Activated naive CD4-positive, alpha-beta T cell treated with anti-CD3 and anti-CD28 coated beads for 36 hours (primary cell): Measurements from ENCODE around the gene NCK2. TPM values are rescaled to one million over a fixed set of nuclear protein-coding genes. Genes with fewer than 3 reads are reported as not detected.
"Not testable (repeated sequence)": the region's sequence is repeated elsewhere in the genome, so short reads cannot be mapped to it uniquely, and the experiment has no call there.

Experiments used
- CTCF ChIA-PET: fragments of 350-600 bp; sonication (Branson Sonifier 250); formaldehyde crosslinking; loops from one replicate; lab custom pipeline; 2021; ENCODE audit warnings: antibody characterized with exemption; lab: Charles Lee
- DNase-seq: peaks from one replicate; pipeline ENCODE4 v3.0.0-alpha.2; 2020
- H3K27ac Mint-ChIP-seq: one replicate; pipeline ENCODE4 v1.8.0; 2021; ENCODE audit warnings: mild to moderate bottlenecking, mixed read lengths
- H3K27me3 Mint-ChIP-seq: one replicate; pipeline ENCODE4 v1.8.0; 2021; ENCODE audit warnings: low read depth, mixed read lengths
- H3K36me3 Mint-ChIP-seq: one replicate; pipeline ENCODE4 v1.8.0; 2021; ENCODE audit warnings: low read depth, mixed read lengths
- H3K4me1 Mint-ChIP-seq: one replicate; pipeline ENCODE4 v1.8.0; 2021; ENCODE audit warnings: low read depth, mixed read lengths
- H3K4me3 Mint-ChIP-seq: one replicate; pipeline ENCODE4 v1.8.0; 2021; ENCODE audit warnings: mild to moderate bottlenecking, moderate library complexity, mixed read lengths
- H3K9me3 Mint-ChIP-seq: one replicate; pipeline ENCODE4 v1.8.0; 2021; ENCODE audit warnings: mixed read lengths
- intact Hi-C: fragments of 100-400 bp; cut with micrococcal nuclease; formaldehyde crosslinking; loops from one replicate; pipeline ENCODE4 v1.15.1; 2023
- total RNA-seq, 2 experiments: library from RNA; stranded (reverse); gene quantifications; one replicate each; pipeline ENCODE4 v1.2.3, GENCODE V29; 2021

NCK2 gene
- total RNA-seq, 2 experiments from 2014 or later = 106 to 113 TPM

DNA sequence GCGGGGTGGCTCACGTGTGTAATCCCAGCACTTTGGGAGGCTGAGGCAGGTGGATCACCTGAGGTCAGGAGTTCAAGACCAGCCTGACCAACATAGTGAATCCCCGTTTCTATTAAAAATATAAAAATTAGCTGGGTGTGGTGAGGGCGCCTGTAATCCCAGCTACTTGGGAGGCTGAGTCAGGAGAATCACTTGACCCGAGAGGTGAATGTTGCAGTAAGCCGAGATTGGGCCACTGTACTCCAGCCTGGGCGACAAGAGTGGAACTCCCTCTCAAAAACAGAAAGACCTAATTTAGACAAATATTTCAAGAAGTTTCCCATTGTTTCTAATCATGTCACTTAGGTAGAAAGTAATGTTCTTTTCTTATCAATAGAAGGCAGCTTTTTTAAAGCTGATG lies 26.6 kb downstream of the NCK2 start:
- H3K4me3 Mint-ChIP-seq, H3K27me3 Mint-ChIP-seq, H3K9me3 Mint-ChIP-seq, intact Hi-C loops, DNase-seq: not testable (repeated sequence)
- CTCF ChIA-PET = interaction anchor here (0.6 to 1.6 kb wide), 6 partner anchors 8 to 195 kb away, joined by 3 to 5 read pairs (median 4); no protein-coding TSS in a partner anchor
- H3K27ac Mint-ChIP-seq = peak overlapping the region; percentile 73
- peaks cover 95% of the 10 kb centered on the region for H3K4me1 Mint-ChIP-seq
- H3K36me3 Mint-ChIP-seq = peaks cover 33% of the 10 kb centered on the region

DNA sequence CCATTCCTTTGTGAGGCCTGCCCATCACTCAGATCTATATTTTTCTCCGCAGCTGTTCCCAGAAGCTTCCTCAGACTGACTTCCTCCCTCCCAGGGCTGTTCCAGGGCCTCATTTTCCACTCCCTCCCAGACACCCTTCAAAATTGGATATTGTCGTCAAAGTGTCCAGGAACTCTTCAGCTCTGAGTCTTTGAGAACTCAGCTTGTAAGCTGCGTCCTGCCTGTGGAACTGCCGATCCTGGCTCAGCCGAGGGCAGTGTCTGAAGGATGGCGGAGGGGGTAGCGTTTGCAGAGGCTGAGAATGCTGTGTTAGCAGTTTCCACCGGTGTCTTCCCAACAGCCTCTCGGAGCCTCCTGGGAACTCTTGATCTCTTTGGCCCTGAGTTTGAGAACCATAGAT lies 27.1 kb downstream of the NCK2 start:
- Mint-ChIP-seq H3K9me3 (no peaks in the 10 kb centered on the region), H3K4me1 (peaks cover 95% of the 10 kb centered on the region), H3K4me3 (no peak overlapping the region), H3K27me3 (no peaks in the 10 kb centered on the region), H3K36me3 (peaks cover 31% of the 10 kb centered on the region), H3K27ac (peak overlapping the region; percentile 73)
- intact Hi-C loops = loop anchor here (1.0 kb wide), 1 partner anchor 10 kb away; no protein-coding TSS in a partner anchor
- peak; percentile 3 for DNase-seq
- CTCF ChIA-PET = interaction anchor here (1.0 to 1.6 kb wide), 4 partner anchors 9 to 195 kb away, joined by 3 to 5 read pairs (median 4); no protein-coding TSS in a partner anchor

DNA sequence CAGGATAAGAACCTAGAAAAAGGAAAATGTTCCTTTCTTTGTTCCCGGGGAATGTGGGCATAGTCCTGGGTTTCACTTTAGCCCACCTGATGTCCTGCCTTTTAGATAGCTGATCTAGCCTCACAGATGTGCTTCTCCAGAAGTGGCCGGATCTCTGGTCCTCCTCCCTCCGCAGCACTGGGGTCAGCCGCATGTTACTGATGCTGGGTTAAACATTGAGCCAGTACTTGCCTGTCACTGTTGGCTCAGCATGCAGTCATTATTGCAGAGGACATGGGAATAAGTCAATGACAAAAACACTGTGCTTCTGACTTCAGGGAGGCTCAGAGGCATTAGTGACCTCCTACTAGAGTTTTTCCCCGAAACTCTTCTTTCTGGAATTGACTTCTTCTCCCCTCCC lies 27.6 kb downstream of the NCK2 start:
- intact Hi-C loops = loop anchor here (1.0 kb wide), 1 partner anchor 10 kb away; no protein-coding TSS in a partner anchor
- peaks cover 26% of the 10 kb centered on the region for H3K36me3 Mint-ChIP-seq
- no peaks in the 10 kb centered on the region for H3K27me3 Mint-ChIP-seq
- peak overlapping the region; percentile 73 for H3K27ac Mint-ChIP-seq
- CTCF ChIA-PET = interaction anchor here (0.7 to 1.6 kb wide), 5 partner anchors 9 to 39 kb away, joined by 3 to 4 read pairs (median 3); no protein-coding TSS in a partner anchor
- H3K4me1 Mint-ChIP-seq = peaks cover 95% of the 10 kb centered on the region
- no peaks in the 10 kb centered on the region for H3K9me3 Mint-ChIP-seq
- peak; percentile 4 for DNase-seq
- no peak overlapping the region for H3K4me3 Mint-ChIP-seq

DNA sequence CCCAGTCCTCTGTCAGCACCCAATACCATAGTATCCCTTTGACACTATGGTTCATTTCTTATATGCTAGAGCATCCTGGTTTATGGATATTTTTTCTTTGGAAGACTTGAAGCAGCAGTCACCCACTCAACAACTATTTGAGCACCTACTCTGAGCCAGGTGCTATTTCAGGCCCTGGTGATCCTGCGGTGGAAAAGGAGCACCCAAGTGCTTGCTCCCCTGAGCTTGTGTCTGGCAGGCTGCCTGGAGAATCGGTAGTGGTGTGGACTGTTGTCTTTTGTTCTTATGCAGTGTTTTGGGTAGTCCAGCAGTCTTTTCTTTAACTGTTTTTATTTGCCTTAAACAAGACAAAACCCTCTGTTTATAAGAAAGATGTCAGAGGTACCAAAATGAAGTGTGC lies 28.9 kb downstream of the NCK2 start:
- no peak overlapping the region for H3K4me3 Mint-ChIP-seq
- CTCF ChIA-PET = interaction anchor here (0.5 to 1.1 kb wide), 2 partner anchors 11 to 313 kb away, joined by 3 read pairs; no protein-coding TSS in a partner anchor
- H3K27me3 Mint-ChIP-seq = no peaks in the 10 kb centered on the region
- peaks cover 22% of the 10 kb centered on the region for H3K36me3 Mint-ChIP-seq
- H3K9me3 Mint-ChIP-seq = no peaks in the 10 kb centered on the region
- H3K4me1 Mint-ChIP-seq = peaks cover 95% of the 10 kb centered on the region
- intact Hi-C loops = no loop called here
- H3K27ac Mint-ChIP-seq = peak overlapping the region; percentile 73
- no peak for DNase-seq

DNA sequence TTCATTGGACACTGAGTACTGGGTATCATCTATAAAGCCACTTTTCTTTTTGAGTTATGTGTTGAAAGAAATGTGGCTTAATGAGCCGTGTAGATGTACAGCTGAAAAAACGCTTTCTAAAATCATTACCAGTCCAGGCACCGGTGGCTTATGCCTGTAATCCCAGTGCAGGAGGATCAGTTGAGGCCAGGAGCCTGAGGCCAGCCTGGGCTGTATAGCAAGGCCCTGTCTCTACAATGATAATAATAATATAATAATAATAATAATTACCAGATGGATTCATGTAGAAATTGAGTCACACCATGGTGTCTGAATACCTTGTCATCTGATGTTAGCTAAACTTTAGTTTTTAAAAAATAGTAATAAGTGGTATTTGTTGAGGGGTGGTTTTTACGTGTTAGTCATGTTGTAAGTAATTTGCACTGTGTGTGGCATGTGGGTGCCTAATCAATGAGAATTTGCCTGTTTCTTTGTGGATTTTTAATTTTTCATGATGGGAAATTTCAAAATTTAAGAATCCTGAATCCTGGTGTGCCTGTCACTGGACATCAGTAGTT lies 30.1 kb downstream of the NCK2 start:
- peaks cover 22% of the 10 kb centered on the region for H3K36me3 Mint-ChIP-seq
- H3K27ac Mint-ChIP-seq = peak overlapping the region; percentile 81
- H3K27me3 Mint-ChIP-seq = no peaks in the 10 kb centered on the region
- no peak overlapping the region for H3K4me3 Mint-ChIP-seq
- intact Hi-C loops = no loop called here
- DNase-seq = no peak
- CTCF ChIA-PET = interaction anchor here (0.8 kb wide), 1 partner anchor 27 kb away, joined by 3 read pairs; no protein-coding TSS in a partner anchor
- H3K4me1 Mint-ChIP-seq = peaks cover 90% of the 10 kb centered on the region
- no peaks in the 10 kb centered on the region for H3K9me3 Mint-ChIP-seq

DNA sequence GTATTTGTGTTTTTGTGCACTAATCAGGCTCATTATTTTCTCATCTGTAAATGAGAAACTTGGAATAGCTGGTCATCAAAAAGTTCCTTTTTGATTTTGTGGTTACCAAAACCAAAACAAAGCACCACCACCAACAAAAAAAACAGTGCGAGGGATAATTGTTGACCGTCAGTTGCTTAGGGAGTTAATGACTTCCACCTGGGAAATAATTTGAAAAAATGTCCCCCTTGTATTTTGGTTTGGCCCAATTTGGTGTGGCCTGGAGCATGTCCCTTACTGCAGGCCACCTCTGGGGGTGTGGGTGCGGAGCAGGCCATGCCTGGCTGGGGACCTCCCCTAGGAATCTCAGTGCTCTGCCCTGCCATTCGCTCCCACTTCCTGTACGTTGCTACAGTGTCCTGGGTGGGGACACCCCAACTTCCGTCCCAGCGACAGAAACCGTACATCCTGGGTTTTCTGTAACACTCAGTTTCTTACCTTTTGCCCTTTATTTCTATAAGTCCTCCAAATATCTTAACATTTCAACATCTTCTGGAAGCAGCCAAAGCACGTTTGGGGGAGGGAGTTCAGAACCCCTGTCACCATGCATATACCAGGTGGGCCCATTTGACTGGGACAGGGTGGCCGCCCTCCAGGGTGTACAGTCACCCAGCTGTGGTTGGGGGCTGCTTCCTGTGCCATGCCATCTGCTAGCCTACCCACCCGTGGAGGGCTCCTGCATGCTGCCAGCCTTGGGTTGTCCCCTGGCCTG lies 31.3 kb downstream of the NCK2 start:
- Mint-ChIP-seq H3K9me3 (no peaks in the 10 kb centered on the region), H3K36me3 (peaks cover 22% of the 10 kb centered on the region), H3K27me3 (no peaks in the 10 kb centered on the region), H3K27ac (peak overlapping the region; percentile 81), H3K4me3 (peak overlapping the region; percentile 51), H3K4me1 (peaks cover 91% of the 10 kb centered on the region)
- CTCF ChIA-PET = interaction anchor here (0.7 to 0.8 kb wide), 2 partner anchors 25 to 28 kb away, joined by 3 read pairs; no protein-coding TSS in a partner anchor
- intact Hi-C loops = loop anchor here (1.0 kb wide), 1 partner anchor 14 kb away; no protein-coding TSS in a partner anchor
- peak; percentile 66 for DNase-seq

DNA sequence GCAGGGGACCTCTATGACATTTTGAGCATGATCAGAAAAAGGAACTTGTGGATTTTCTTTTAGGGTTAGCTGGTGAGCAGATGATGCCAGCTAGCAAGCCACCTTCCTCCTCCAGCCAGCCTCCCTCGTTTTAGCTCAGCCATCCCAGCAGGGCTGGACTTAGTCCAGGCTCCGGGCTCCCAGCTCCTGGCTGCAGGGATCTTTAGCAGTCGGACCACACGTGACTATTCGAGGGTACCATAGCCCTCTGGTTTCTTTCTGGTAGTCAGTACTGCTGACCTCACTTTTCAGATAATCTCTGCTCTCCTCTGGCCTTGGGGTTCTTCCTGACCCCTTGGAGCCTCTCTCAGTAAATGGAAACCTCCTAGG lies 31.8 kb downstream of the NCK2 start:
- Mint-ChIP-seq H3K4me1 (peaks cover 94% of the 10 kb centered on the region), H3K27ac (peak overlapping the region; percentile 81), H3K36me3 (peaks cover 22% of the 10 kb centered on the region), H3K9me3 (no peaks in the 10 kb centered on the region), H3K4me3 (peak overlapping the region; percentile 51), H3K27me3 (no peaks in the 10 kb centered on the region)
- no peak for DNase-seq
- intact Hi-C loops = loop anchor here (1.0 kb wide), 1 partner anchor 14 kb away; no protein-coding TSS in a partner anchor
- CTCF ChIA-PET = no interaction called here

DNA sequence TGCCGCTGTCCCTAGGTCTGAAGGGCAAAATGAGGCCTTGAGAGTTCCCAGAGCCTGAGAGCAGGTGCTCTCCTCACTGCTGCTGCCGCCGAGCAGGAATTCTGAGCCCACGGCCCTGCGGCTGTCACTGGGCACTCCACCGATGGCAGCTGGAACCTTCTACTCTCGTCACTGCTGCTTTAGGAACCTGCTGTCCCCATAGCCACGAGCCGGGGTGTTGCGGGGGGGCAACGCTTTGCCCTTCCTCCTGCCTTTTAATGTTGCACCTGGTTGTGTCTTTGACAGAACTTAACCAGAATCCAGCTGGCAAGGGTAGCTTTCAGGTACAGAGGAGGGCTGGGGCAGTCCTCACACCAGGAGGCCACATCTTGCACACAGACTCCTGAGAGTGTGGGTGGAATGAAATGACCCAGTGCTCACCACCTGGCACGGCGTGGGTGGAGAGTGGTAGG lies 32.3 kb downstream of the NCK2 start:
- DNase-seq = no peak
- Mint-ChIP-seq H3K27ac (peak overlapping the region; percentile 81), H3K4me3 (peak overlapping the region; percentile 51), H3K4me1 (peaks cover 94% of the 10 kb centered on the region), H3K9me3 (no peaks in the 10 kb centered on the region), H3K36me3 (peaks cover 22% of the 10 kb centered on the region), H3K27me3 (no peaks in the 10 kb centered on the region)
- CTCF ChIA-PET = interaction anchor here (1.6 to 2.0 kb wide), 3 partner anchors 8 to 20 kb away, joined by 8 to 9 read pairs (median 8); no protein-coding TSS in a partner anchor
- intact Hi-C loops = no loop called here

DNA sequence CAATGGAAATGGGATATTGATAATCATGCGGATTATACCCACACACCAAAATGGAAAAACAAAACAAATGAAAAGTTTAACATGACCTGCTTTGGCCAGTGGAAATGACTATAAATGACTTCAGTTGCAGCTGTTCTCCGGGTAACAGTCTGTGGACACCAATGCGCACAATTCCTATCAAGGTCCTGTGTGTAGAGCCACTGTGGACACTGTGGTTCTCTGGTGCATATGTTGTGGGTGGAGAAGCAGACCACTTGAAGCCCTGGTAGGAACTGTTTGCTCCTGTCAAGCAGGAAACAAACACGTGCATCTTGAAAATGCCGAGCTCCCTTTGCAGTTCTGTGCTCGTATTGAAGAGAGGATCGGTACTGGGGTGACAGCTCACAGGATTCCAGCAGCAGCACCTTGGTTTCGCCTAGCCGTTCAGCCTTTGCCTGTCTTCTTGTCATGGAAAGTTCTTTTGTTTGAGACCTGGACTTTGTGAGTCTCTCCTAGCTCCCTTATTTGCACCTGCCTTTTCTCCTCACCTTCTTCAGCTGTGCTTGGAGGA lies 32.9 kb downstream of the NCK2 start:
- peak overlapping the region; percentile 51 for H3K4me3 Mint-ChIP-seq
- peaks cover 20% of the 10 kb centered on the region for H3K36me3 Mint-ChIP-seq
- no peak for DNase-seq
- CTCF ChIA-PET = interaction anchor here (0.7 to 2.0 kb wide), 5 partner anchors 8 to 201 kb away, joined by 3 to 9 read pairs (median 8); no protein-coding TSS in a partner anchor
- H3K27ac Mint-ChIP-seq = peak overlapping the region; percentile 59
- peaks cover 94% of the 10 kb centered on the region for H3K4me1 Mint-ChIP-seq
- H3K9me3 Mint-ChIP-seq = no peaks in the 10 kb centered on the region
- H3K27me3 Mint-ChIP-seq = no peaks in the 10 kb centered on the region
- intact Hi-C loops = no loop called here

DNA sequence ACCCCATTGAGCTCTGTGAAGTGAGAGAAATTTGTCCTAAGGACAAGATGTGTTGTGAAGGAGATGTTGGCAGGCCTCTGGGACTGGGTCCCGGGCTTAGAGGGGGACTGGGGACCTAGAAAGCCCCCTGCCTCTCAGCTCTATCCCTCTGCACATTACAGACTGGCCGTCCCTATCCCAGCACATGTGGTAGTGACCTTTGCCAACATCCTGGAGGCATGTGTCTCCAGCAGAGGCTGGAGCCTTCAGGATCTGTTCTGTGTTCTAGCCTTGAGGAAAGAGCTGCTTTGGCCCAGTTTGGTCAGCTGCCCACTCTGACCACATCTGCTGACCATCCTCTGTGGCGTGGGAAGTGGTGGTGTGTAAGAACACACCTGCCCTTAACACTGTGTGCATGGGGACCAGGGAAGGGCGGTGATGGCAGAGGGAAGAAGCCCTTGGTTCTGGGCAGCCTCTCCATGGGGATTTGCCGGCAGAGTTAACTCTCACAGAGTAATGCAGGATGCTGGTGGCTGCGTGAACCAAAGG lies 33.4 kb downstream of the NCK2 start:
- DNase-seq = no peak
- Mint-ChIP-seq H3K27ac (peak overlapping the region; percentile 59), H3K9me3 (no peaks in the 10 kb centered on the region), H3K4me1 (peaks cover 94% of the 10 kb centered on the region), H3K4me3 (no peak overlapping the region), H3K36me3 (peaks cover 17% of the 10 kb centered on the region), H3K27me3 (no peaks in the 10 kb centered on the region)
- intact Hi-C loops = no loop called here
- CTCF ChIA-PET = interaction anchor here (0.7 to 2.0 kb wide), 5 partner anchors 9 to 201 kb away, joined by 3 to 9 read pairs (median 8); no protein-coding TSS in a partner anchor

DNA sequence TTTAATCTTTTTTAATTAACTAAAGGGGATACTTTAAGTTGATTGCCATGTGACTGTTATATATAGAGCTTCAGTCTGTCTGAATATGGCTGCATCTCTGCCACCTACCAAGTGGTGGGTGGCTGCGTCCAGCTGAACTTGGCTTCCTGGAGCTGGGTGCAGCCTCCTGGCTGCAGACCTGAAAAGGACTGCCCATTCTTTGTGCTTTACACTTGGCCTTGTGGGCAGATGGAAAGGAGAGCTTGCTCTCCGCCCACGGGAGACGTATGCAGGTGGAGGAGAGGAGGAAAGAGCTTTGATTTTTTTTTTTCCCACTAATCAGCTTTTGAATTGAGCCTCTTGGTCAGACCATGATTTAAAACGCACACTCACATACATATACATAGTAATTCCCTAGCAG lies 34.7 kb downstream of the NCK2 start:
- peaks cover 91% of the 10 kb centered on the region for H3K4me1 Mint-ChIP-seq
- CTCF ChIA-PET = interaction anchor here (0.8 to 1.1 kb wide), 4 partner anchors 24 to 315 kb away, joined by 3 read pairs; no protein-coding TSS in a partner anchor
- intact Hi-C loops = no loop called here
- H3K27me3 Mint-ChIP-seq = no peaks in the 10 kb centered on the region
- peak overlapping the region; percentile 22 for H3K4me3 Mint-ChIP-seq
- peak overlapping the region; percentile 74 for H3K27ac Mint-ChIP-seq
- peaks cover 13% of the 10 kb centered on the region for H3K36me3 Mint-ChIP-seq
- DNase-seq = no peak
- H3K9me3 Mint-ChIP-seq = no peaks in the 10 kb centered on the region
